ENCODE measurements around the gene CPNE4.

Gene CPNE4

GRCh38 chr3:131602011-131602779 lies 432.6 kb downstream of the CPNE4 start:
- Mint-ChIP-seq H3K36me3 (ENCODE audit: low read depth) (no peaks in the 10 kb centered on the region), H3K4me3 (no peak overlapping the region), H3K27ac (no peak overlapping the region), H3K9me3 (no peaks in the 10 kb centered on the region), H3K27me3 (peaks cover 2% of the 10 kb centered on the region), H3K4me1 (ENCODE audit: low read depth) (no peaks in the 10 kb centered on the region)
- intact Hi-C loops (cut with micrococcal nuclease): no loop called here

DNA sequence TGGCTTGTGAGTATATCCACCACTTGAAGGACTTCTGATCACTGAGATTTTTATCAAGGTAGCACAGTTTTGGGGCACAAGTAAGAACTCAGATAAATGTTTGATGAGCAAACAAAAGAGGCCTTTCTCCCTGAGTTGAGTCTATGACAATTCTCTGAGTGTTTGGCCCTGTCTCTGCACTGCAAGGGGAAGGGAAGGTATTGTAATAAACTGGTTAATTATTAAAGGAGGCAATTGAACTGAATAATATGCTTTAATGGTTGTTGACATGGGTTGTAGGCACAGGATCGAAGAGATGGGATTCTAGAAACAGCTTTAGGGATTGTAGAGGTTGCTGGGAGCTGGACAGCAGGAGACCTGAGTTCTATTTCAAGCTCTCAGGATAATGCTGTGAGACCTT lies 437.0 kb downstream of the CPNE4 start:
- Mint-ChIP-seq H3K27ac (no peak overlapping the region), H3K4me3 (no peak overlapping the region), H3K9me3 (no peaks in the 10 kb centered on the region), H3K4me1 (ENCODE audit: low read depth) (no peaks in the 10 kb centered on the region), H3K27me3 (peaks cover 2% of the 10 kb centered on the region), H3K36me3 (ENCODE audit: low read depth) (no peaks in the 10 kb centered on the region)
- intact Hi-C loops (cut with micrococcal nuclease): no loop called here

GRCh38 chr3:131596884-131597283 lies 437.9 kb downstream of the CPNE4 start:
- intact Hi-C loops (cut with micrococcal nuclease): no loop called here
- no peaks in the 10 kb centered on the region for H3K4me1 Mint-ChIP-seq (ENCODE audit: low read depth)
- no peak overlapping the region for H3K27ac Mint-ChIP-seq
- H3K36me3 Mint-ChIP-seq (ENCODE audit: low read depth): no peaks in the 10 kb centered on the region
- no peak overlapping the region for H3K4me3 Mint-ChIP-seq
- no peaks in the 10 kb centered on the region for H3K27me3 Mint-ChIP-seq
- no peaks in the 10 kb centered on the region for H3K9me3 Mint-ChIP-seq

GRCh38 chr3:131591394-131592014 lies 443.3 kb downstream of the CPNE4 start:
- no peaks in the 10 kb centered on the region for H3K36me3 Mint-ChIP-seq (ENCODE audit: low read depth)
- no peaks in the 10 kb centered on the region for H3K27me3 Mint-ChIP-seq
- intact Hi-C loops (cut with micrococcal nuclease): no loop called here
- no peaks in the 10 kb centered on the region for H3K9me3 Mint-ChIP-seq
- H3K4me3 Mint-ChIP-seq: no peak overlapping the region
- no peaks in the 10 kb centered on the region for H3K4me1 Mint-ChIP-seq (ENCODE audit: low read depth)
- H3K27ac Mint-ChIP-seq: no peak overlapping the region

DNA sequence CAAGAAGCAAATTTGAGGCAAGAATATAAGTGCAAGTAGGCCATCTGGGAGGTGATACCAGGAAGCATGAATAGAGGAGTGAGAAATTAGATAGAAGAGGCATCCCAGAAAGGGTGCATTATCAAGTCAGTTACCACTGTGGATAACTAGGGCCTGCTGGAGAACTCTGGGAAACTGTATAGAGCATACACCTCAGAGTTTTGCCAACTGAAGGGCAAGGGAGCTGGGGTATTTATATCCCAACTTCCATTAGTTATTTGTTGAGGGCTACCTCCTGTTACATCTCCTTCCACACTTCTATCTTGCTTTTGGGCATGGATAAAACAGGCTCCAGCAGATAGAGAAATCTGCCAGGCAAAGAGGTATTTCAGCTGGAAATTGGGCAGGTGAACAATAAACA lies 448.5 kb downstream of the CPNE4 start:
- no peaks in the 10 kb centered on the region for H3K4me1 Mint-ChIP-seq (ENCODE audit: low read depth)
- no peak overlapping the region for H3K27ac Mint-ChIP-seq
- H3K4me3 Mint-ChIP-seq: no peak overlapping the region
- no peaks in the 10 kb centered on the region for H3K27me3 Mint-ChIP-seq
- intact Hi-C loops (cut with micrococcal nuclease): no loop called here
- H3K36me3 Mint-ChIP-seq (ENCODE audit: low read depth): no peaks in the 10 kb centered on the region
- H3K9me3 Mint-ChIP-seq: no peaks in the 10 kb centered on the region

DNA sequence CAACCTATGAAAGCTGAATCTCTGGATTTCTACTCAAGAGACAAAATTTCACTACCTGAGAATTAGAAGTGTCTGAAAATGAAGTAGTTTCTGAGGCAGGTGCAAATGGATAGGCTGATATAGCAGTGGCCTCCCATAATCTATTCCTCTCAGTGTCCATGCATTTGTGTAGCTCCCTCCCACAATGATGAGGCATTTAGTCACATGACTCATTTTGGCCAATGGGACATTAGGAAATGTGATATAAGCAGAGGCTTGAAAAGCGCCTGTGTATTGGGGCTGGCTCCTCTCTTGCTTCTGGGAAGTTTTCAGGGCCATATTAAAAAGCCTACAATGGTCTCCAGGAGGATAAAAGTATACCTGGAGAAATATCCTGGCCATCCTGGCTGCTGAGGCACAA lies 452.4 kb downstream of the CPNE4 start:
- H3K4me1 Mint-ChIP-seq (ENCODE audit: low read depth): no peaks in the 10 kb centered on the region
- no peak overlapping the region for H3K4me3 Mint-ChIP-seq
- H3K36me3 Mint-ChIP-seq (ENCODE audit: low read depth): no peaks in the 10 kb centered on the region
- H3K9me3 Mint-ChIP-seq: no peaks in the 10 kb centered on the region
- H3K27ac Mint-ChIP-seq: no peak overlapping the region
- intact Hi-C loops (cut with micrococcal nuclease): no loop called here
- no peaks in the 10 kb centered on the region for H3K27me3 Mint-ChIP-seq

DNA sequence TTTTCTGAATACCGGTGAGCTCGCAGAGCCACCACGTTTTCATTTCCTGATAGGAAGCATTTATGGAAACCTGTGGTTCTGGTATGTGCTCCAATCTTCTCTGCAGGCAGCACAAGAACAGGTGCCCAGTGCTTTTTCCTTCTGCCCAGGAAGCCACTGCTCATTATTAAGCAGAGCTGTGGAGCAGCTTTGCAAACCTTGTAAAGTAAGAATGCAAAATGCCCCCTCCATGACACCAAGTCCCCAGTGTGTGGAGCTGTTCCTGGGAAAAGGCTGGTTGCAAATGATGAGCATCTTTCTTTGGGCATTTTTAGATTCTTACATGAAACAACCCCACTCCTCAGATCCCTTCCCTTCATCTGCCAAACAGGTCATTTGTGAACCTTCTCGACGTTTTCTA lies 466.4 kb downstream of the CPNE4 start:
- H3K27ac Mint-ChIP-seq: no peak overlapping the region
- peaks cover 5% of the 10 kb centered on the region for H3K4me1 Mint-ChIP-seq (ENCODE audit: low read depth)
- intact Hi-C loops (cut with micrococcal nuclease): no loop called here
- peaks cover 1% of the 10 kb centered on the region for H3K27me3 Mint-ChIP-seq
- no peaks in the 10 kb centered on the region for H3K9me3 Mint-ChIP-seq
- no peaks in the 10 kb centered on the region for H3K36me3 Mint-ChIP-seq (ENCODE audit: low read depth)
- no peak overlapping the region for H3K4me3 Mint-ChIP-seq

DNA sequence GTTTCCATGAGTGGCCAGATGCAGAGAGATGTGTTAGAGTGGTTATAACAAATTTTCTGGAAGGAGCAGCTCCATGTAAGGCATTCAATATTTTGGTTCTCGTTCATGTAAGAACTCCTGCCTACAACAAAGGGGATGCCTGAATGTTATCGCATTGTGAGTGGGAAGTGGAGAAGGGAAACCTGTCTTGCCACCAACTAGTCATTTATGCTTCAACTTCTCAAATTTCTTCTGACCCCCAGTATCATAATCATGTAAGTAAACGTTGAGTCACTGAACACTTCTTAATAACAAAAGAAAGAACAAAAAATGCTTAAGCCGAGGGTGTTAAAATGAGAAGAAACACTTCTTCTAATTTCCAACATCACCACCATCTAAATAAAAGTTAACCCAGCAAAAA lies 470.0 kb downstream of the CPNE4 start:
- no peak overlapping the region for H3K4me3 Mint-ChIP-seq
- H3K4me1 Mint-ChIP-seq (ENCODE audit: low read depth): peaks cover 5% of the 10 kb centered on the region
- no peaks in the 10 kb centered on the region for H3K36me3 Mint-ChIP-seq (ENCODE audit: low read depth)
- intact Hi-C loops (cut with micrococcal nuclease): no loop called here
- H3K27me3 Mint-ChIP-seq: peaks cover 11% of the 10 kb centered on the region
- H3K9me3 Mint-ChIP-seq: no peaks in the 10 kb centered on the region
- no peak overlapping the region for H3K27ac Mint-ChIP-seq

GRCh38 chr3:131561511-131561910 lies 473.3 kb downstream of the CPNE4 start:
- Mint-ChIP-seq H3K9me3 (no peaks in the 10 kb centered on the region), H3K27me3 (peaks cover 15% of the 10 kb centered on the region), H3K36me3 (ENCODE audit: low read depth) (no peaks in the 10 kb centered on the region), H3K27ac (no peak overlapping the region), H3K4me3 (no peak overlapping the region), H3K4me1 (ENCODE audit: low read depth) (peaks cover 5% of the 10 kb centered on the region)
- intact Hi-C loops (cut with micrococcal nuclease): no loop called here

DNA sequence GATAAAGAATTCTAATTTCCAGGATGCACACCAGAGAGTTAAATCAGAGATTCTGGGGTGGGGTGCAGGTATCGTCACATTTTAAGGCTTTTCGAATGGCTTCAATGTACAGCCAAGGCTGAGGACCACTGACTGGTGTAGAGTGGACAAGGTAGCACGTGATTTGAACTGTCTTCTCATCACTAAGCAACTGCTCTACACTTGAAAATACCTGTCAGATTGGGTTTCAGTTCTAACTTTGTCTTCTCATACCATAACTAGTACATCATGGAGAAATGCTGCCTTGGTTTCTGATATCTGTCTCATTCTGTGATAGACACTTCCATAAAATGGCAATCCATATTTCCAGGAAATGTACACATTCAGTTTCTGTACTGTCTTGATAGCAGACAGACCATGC lies 474.0 kb downstream of the CPNE4 start:
- Mint-ChIP-seq H3K9me3 (no peaks in the 10 kb centered on the region), H3K4me1 (ENCODE audit: low read depth) (peaks cover 5% of the 10 kb centered on the region), H3K4me3 (no peak overlapping the region), H3K27me3 (peaks cover 15% of the 10 kb centered on the region), H3K36me3 (ENCODE audit: low read depth) (no peaks in the 10 kb centered on the region), H3K27ac (no peak overlapping the region)
- intact Hi-C loops (cut with micrococcal nuclease): no loop called here

DNA sequence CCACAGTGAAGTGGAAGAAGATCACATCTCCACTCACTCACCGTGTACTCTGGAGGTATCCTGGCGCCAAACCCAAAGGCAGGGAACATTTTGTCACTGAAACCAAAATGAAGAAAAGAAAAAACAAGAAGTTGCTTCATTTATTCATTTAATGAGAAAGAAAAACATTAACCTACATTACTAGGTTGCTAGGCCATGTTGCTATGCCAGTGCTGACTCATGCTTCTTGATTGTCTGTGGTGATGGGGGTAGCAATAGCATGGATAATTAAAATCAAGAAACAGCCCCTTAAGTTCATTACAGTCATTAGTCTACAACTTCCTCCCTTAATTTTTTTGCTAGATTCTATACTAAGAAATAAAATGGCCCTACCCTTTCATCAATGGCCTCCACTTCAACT lies 479.4 kb downstream of the CPNE4 start:
- peaks cover 11% of the 10 kb centered on the region for H3K27me3 Mint-ChIP-seq
- H3K9me3 Mint-ChIP-seq: no peaks in the 10 kb centered on the region
- H3K4me3 Mint-ChIP-seq: no peak overlapping the region
- H3K27ac Mint-ChIP-seq: no peak overlapping the region
- no peaks in the 10 kb centered on the region for H3K4me1 Mint-ChIP-seq (ENCODE audit: low read depth)
- H3K36me3 Mint-ChIP-seq (ENCODE audit: low read depth): no peaks in the 10 kb centered on the region
- intact Hi-C loops (cut with micrococcal nuclease): no loop called here

DNA sequence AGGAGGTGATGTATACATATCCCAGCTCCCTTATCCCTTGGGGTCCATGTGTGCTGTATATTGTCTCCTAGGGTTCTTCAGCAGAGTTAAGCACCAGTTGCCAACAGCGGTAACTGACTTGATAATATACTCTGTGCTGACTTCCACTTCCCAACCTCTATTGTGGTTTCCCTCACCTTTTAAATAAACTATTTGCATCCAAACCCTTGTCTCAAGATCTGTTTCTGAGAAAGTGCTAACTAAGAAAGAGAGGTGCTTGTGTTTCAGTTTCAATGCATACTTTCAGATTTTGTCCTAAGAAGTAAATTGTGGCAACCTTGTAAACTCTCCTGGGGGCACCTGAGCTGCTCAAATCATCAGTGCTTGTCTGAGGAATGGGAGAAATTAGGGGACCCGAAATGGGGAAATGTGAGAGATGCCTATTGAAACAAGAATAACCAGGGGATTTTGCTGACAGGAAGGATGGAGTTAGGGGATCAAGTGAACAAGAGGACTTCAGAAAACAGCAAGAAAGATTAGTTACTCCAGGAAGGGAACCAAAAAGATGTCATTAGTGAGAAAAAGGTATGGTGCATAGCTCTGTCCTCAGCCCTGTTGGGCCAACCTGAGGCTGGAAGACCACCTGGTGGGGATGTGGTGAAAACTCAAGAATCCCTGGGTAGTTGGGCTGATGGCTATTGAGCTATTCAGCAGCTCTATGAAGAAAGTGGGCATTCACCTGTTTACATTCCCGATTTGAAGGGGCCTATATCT lies 481.1 kb downstream of the CPNE4 start:
- Mint-ChIP-seq H3K4me1 (ENCODE audit: low read depth) (no peaks in the 10 kb centered on the region), H3K4me3 (no peak overlapping the region), H3K27ac (no peak overlapping the region), H3K27me3 (peaks cover 10% of the 10 kb centered on the region), H3K36me3 (ENCODE audit: low read depth) (no peaks in the 10 kb centered on the region), H3K9me3 (no peaks in the 10 kb centered on the region)
- intact Hi-C loops (cut with micrococcal nuclease): no loop called here

DNA sequence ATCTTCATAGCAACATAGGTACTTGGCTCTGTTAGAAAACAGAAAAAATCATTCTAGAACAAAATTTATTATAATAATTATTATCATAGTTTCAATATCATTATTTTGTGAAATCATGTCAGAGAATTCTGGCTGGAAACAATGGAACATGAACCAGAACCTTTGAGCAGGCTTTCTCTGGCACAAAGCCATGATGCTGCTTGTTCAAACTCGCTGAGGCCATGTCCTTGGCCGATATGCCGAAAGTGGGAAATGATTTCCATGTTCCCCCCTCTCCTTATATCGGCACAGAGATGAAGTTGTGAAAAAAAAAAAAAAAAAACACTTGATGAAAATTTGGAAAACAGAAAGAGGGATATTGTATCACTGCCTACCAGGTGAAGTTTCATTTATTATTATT lies 483.1 kb downstream of the CPNE4 start:
- intact Hi-C loops (cut with micrococcal nuclease): no loop called here
- H3K4me1 Mint-ChIP-seq (ENCODE audit: low read depth): no peaks in the 10 kb centered on the region
- H3K4me3 Mint-ChIP-seq: no peak overlapping the region
- no peak overlapping the region for H3K27ac Mint-ChIP-seq
- no peaks in the 10 kb centered on the region for H3K36me3 Mint-ChIP-seq (ENCODE audit: low read depth)
- H3K9me3 Mint-ChIP-seq: no peaks in the 10 kb centered on the region
- H3K27me3 Mint-ChIP-seq: peaks cover 4% of the 10 kb centered on the region

Measured in dendritic cell treated with granulocyte-macrophage colony-stimulating factor and Interleukin-4, amounts not matched to agents 40 ng/mL and 50 ng/mL, for 4 days (primary cell).